ENCODE data around the gene MAD2L1.
"Not testable (repeated sequence)": the region's sequence is repeated elsewhere in the genome, so short reads cannot be mapped to it uniquely, and the experiment has no call there.

MAD2L1 gene

GRCh38 chr4:120066517-120067340 is at the start of gene MAD2L1:
Gene MAD2L1 (minus strand): TSS chr4:120066848. CDS start chr4:120066734, 114 bp downstream.
- peak; percentile 97 to 98 (median 98) for DNase-seq (ENCODE audit: low read depth in 3 of 3)

GRCh38 chr4:120111745-120112144 is 45.1 kb upstream of the MAD2L1 start:
- DNase-seq (ENCODE audit: low read depth in 3 of 3): no peak

GRCh38 chr4:120109406-120109805 is 42.8 kb upstream of the MAD2L1 start:
- no peak for DNase-seq (ENCODE audit: low read depth in 3 of 3)

GRCh38 chr4:120105472-120105871 is 38.8 kb upstream of the MAD2L1 start:
- DNase-seq (ENCODE audit: low read depth in 3 of 3): no peak

- DNase-seq (ENCODE audit: low read depth in 3 of 3): no peak
Observed at GRCh38 chr4:120096508-120097297, 30.1 kb upstream of the MAD2L1 start.

GRCh38 chr4:120088507-120088906 is 21.9 kb upstream of the MAD2L1 start:
- no peak for DNase-seq (ENCODE audit: low read depth in 3 of 3)

- not testable (repeated sequence) for DNase-seq (ENCODE audit: low read depth in 3 of 3)
Observed at GRCh38 chr4:120088066-120088465, 21.4 kb upstream of the MAD2L1 start.

GRCh38 chr4:120085705-120086104 is 19.1 kb upstream of the MAD2L1 start:
- DNase-seq (ENCODE audit: low read depth in 3 of 3): no peak

- DNase-seq (ENCODE audit: low read depth in 3 of 3): no peak
Observed at GRCh38 chr4:120084327-120084726, 17.7 kb upstream of the MAD2L1 start.

- no peak for DNase-seq (ENCODE audit: low read depth in 3 of 3)
Observed at GRCh38 chr4:120083152-120083551, 16.5 kb upstream of the MAD2L1 start.

- no peak for DNase-seq (ENCODE audit: low read depth in 3 of 3)
Observed at GRCh38 chr4:120082251-120082650, 15.6 kb upstream of the MAD2L1 start.

GRCh38 chr4:120081726-120082125 is 15.1 kb upstream of the MAD2L1 start:
- no peak for DNase-seq (ENCODE audit: low read depth in 3 of 3)

GRCh38 chr4:120080533-120080932 is 13.9 kb upstream of the MAD2L1 start:
- DNase-seq (ENCODE audit: low read depth in 3 of 3): no peak

- DNase-seq (ENCODE audit: low read depth in 3 of 3): no peak
Observed at GRCh38 chr4:120079839-120080520, 13.3 kb upstream of the MAD2L1 start.

GRCh38 chr4:120078216-120078615 is 11.6 kb upstream of the MAD2L1 start:
- no peak for DNase-seq (ENCODE audit: low read depth in 3 of 3)

GRCh38 chr4:120071192-120071795 is 4.6 kb upstream of the MAD2L1 start:
- DNase-seq (ENCODE audit: low read depth in 3 of 3): peak in 1 of 3 experiments; percentile 5

GRCh38 chr4:120070196-120070595 is 3.5 kb upstream of the MAD2L1 start:
- DNase-seq (ENCODE audit: low read depth in 3 of 3): no peak

- DNase-seq (ENCODE audit: low read depth in 3 of 3): no peak
Observed at GRCh38 chr4:120065974-120066516, 603 bp downstream of the MAD2L1 start.

- DNase-seq (ENCODE audit: low read depth in 3 of 3): no peak
Observed at GRCh38 chr4:120064887-120065286, 1.8 kb downstream of the MAD2L1 start.

GRCh38 chr4:120063711-120064110 is 2.9 kb downstream of the MAD2L1 start:
- not testable (repeated sequence) for DNase-seq (ENCODE audit: low read depth in 3 of 3)

GRCh38 chr4:120062663-120063195 is 3.9 kb downstream of the MAD2L1 start:
- DNase-seq (ENCODE audit: low read depth in 3 of 3): no peak
